ENCODE results near the gene KPNB1. TPM values are rescaled to one million over a fixed set of nuclear protein-coding genes. Genes with fewer than 3 reads are reported as not detected.

The KPNB1 gene
- total RNA-seq, 4 donors from 2014 or later: 134 to 207 (median 170) TPM

DNA sequence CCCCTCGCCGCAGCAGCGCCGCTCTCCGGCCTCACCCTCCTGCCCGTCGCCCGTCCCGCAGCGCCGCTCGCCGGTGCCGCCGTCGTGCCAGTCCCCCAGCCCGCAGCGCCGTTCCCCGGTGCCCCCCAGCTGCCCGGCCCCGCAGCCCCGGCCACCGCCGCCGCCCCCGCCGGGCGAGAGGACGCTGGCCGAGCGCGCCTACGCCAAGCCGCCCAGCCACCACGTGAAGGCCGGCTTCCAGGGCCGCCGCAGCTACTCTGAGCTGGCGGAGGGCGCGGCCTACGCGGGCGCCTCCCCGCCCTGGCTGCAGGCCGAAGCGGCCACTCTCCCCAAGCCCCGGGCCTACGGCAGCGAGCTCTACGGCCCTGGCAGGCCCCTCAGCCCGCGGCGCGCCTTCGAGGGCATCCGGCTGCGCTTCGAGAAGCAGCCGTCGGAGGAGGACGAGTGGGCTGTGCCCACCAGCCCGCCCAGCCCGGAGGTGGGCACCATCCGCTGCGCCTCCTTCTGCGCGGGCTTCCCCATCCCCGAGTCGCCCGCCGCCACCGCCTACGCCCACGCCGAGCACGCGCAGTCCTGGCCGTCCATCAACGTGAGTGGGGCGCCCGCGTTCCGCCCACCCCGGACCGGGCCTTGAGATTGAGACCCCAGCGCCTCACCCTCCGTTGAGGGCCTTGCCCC is 59.3 kb downstream of the KPNB1 start:
- Histone ChIP-seq H3K9me3 (no peaks in the 10 kb centered on the region), H3K4me3 (replicated peaks in 1 of 3) (peak overlapping the region in 1 of 3 donors; percentile 6), H3K4me1 (peaks cover 0 to 4% of the 10 kb centered on the region in 2 donors), H3K27me3 (no peaks in the 10 kb centered on the region), H3K36me3 (peaks cover 0 to 4% of the 10 kb centered on the region in 2 donors), H3K27ac (no peak overlapping the region)
- peak; percentile 61 to 71 for DNase-seq
- TF ChIP-seq, protein P1, sequence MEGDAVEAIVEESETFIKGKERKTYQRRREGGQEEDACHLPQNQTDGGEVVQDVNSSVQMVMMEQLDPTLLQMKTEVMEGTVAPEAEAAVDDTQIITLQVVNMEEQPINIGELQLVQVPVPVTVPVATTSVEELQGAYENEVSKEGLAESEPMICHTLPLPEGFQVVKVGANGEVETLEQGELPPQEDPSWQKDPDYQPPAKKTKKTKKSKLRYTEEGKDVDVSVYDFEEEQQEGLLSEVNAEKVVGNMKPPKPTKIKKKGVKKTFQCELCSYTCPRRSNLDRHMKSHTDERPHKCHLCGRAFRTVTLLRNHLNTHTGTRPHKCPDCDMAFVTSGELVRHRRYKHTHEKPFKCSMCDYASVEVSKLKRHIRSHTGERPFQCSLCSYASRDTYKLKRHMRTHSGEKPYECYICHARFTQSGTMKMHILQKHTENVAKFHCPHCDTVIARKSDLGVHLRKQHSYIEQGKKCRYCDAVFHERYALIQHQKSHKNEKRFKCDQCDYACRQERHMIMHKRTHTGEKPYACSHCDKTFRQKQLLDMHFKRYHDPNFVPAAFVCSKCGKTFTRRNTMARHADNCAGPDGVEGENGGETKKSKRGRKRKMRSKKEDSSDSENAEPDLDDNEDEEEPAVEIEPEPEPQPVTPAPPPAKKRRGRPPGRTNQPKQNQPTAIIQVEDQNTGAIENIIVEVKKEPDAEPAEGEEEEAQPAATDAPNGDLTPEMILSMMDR (IDR thresholded peaks at IDR 0.05): no peak
- peak in 1 of 2 donors; percentile 52 for TF ChIP-seq POLR2A (IDR thresholded peaks at IDR 0.05)
- 61 to 71% methylated on average over 25 to 44 of the region's 89 CpGs for WGBS, 2 donors
- intact Hi-C loops (cut with DNase I): no loop called here

DNA sequence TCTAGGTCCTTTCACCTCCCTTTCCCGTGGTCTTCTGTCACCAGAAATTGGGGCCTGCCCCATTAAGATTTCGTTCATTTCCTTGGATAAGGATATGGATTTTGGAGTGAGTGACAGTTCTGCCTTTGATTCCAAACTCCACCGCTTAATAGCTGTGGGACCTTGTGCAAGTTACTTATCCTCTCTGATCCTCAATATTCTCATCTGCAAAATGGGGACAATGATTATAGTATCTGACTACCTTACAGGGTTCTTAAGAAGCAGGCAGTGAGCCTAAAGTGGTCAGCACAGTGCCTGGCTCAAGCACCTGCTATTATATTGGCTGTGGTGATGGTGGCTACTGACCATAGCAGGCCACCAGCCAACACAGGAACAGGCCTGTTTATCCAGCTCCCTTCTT is 59.9 kb downstream of the KPNB1 start:
- TF ChIP-seq, protein P1 (IDR thresholded peaks at IDR 0.05): no peak
- TF ChIP-seq POLR2A (IDR thresholded peaks at IDR 0.05): no peak
- Histone ChIP-seq H3K4me3 (replicated peaks in 1 of 3) (no peak overlapping the region), H3K27me3 (no peaks in the 10 kb centered on the region), H3K36me3 (peaks cover 0 to 4% of the 10 kb centered on the region in 2 donors), H3K4me1 (peaks cover 0 to 4% of the 10 kb centered on the region in 2 donors), H3K9me3 (no peaks in the 10 kb centered on the region), H3K27ac (no peak overlapping the region)
- 93% methylated on average over 3 of the region's 3 CpGs for WGBS, 2 donors
- intact Hi-C loops (cut with DNase I): no loop called here
- DNase-seq: no peak

DNA sequence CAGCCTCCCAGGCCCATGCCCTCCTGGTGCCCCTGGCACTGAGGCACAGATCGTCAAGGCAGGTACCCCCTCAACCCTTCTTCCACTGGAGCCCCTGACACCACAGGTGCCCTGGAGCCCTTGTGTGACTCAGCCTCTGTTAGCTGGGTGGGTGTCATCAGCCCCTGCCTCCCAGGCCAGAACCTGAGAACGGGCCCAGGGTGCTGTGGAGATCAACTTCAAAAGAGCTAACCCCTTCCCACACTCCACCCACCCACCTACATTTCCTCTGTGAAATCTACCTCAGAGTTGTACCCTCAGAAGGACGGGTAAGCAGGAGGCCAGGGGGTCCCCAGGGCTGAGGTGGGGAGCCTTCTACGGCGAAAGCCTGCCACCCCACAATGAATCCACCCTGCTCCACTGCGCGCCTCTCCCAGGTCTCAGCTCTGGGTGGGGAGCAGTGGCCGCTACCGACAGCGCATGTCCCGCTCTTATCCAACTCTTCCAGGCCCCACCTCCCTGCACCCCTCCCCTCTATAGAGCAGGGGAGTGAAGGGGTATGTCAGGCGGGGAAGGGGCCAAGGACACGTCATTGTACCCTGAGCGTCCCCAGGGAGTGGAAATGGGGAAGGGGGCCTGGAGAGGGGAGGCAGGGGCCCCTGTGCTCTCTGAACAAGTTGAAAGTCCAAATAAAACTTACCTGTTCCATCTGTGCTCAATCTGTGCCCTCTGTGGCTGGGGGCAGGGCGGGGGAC is 61.8 kb downstream of the KPNB1 start:
- WGBS, 2 donors: 93% methylated on average over 12 to 15 of the region's 15 CpGs

DNA sequence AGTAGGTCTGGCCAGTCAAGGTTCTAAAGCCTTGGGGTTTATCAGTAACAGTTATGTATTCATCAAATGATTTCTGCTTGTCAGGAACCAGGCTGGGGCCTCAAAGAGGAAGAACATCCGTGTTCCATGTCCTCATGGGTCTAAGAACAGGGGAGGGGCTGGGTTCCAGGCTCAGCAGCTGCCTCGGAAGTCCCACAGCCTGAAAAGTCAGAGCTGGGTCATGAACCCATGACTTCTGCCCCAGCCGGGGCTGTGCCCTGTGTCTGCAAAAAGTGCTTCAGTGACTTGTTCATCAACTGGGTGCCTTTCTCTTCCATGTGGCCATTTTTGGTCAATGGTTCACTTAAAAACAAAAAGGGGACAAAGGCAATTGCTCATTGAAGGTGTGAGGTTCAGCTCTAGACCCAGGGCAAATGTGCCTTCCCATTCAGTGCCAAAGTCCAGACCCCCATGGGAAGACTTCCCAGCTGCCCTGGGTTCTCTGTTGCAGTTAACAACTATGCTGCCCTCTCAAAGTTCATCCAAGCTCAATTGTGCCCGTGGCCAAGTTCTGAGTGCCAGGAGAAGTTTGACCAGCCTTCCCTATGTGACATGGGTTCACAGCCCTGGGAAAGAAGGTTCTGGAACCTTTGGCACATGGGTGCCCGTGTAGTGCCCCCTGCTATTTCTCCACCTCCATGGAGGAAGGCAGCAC is 62.8 kb downstream of the KPNB1 start:
- Histone ChIP-seq H3K36me3 (peaks cover 0 to 4% of the 10 kb centered on the region in 2 donors), H3K4me3 (replicated peaks in 1 of 3) (no peak overlapping the region), H3K27ac (no peak overlapping the region), H3K4me1 (peaks cover 0 to 4% of the 10 kb centered on the region in 2 donors), H3K9me3 (no peaks in the 10 kb centered on the region), H3K27me3 (no peaks in the 10 kb centered on the region)
- TF ChIP-seq POLR2A (IDR thresholded peaks at IDR 0.05): no peak
- TF ChIP-seq, protein P1 (IDR thresholded peaks at IDR 0.05): no peak
- intact Hi-C loops (cut with DNase I): no loop called here
- DNase-seq: no peak
- 81 to 83% methylated on average over 3 to 5 of the region's 5 CpGs for WGBS, 2 donors

More for the DNA sequence above, 61.8 kb downstream of the KPNB1 start:
- H3K27me3 ChIP-seq: no peaks in the 10 kb centered on the region
- H3K36me3 ChIP-seq: peaks cover 0 to 4% of the 10 kb centered on the region in 2 donors
- no peak for DNase-seq
- TF ChIP-seq, protein P1 (IDR thresholded peaks at IDR 0.05): no peak
- no peak for TF ChIP-seq POLR2A (IDR thresholded peaks at IDR 0.05)
- H3K4me1 ChIP-seq: peaks cover 0 to 4% of the 10 kb centered on the region in 2 donors
- no peak overlapping the region for H3K27ac ChIP-seq
- intact Hi-C loops (cut with DNase I): no loop called here
- H3K4me3 ChIP-seq (replicated peaks in 1 of 3): no peak overlapping the region
- no peaks in the 10 kb centered on the region for H3K9me3 ChIP-seq

All from thyroid gland (tissue), 4 donors.